ENCODE measurements around the gene RP9.

Gene RP9

GRCh38 chr7:33101906-33102305 is 7.3 kb downstream of the RP9 start:
- TF ChIP-seq FOXP2 (optimal IDR thresholded peaks at IDR 0.05; ENCODE audit: borderline replicate concordance, extremely low read depth, extremely low read length, insufficient read depth) = no peak
- TF ChIP-seq TAF1 (IDR thresholded peaks at IDR 0.05; ENCODE audit: borderline replicate concordance, insufficient read depth, low read length) = no peak

- TF ChIP-seq SIN3A (IDR thresholded peaks at IDR 0.05; ENCODE audit: borderline replicate concordance, insufficient read depth, low read length) = no peak
These were observed 8.4 kb downstream of the RP9 start for GRCh38 chr7:33100770-33101169.

- TF ChIP-seq SIN3A (IDR thresholded peaks at IDR 0.05; ENCODE audit: borderline replicate concordance, insufficient read depth, low read length) (no peak), POLR2AphosphoS5 (IDR thresholded peaks at IDR 0.05; ENCODE audit: low read depth, low read length) (no peak), TAF1 (IDR thresholded peaks at IDR 0.05; ENCODE audit: borderline replicate concordance, insufficient read depth, low read length) (no peak), REST (IDR thresholded peaks at IDR 0.05; ENCODE audit: insufficient read depth in 1 of 2, low read depth in 2 of 2, low read length in 2 of 2) (no peak), FOXP2 (optimal IDR thresholded peaks at IDR 0.05; ENCODE audit: borderline replicate concordance, extremely low read depth, extremely low read length, insufficient read depth) (no peak)
These were observed 9.9 kb downstream of the RP9 start for GRCh38 chr7:33099154-33099940.

- no peak for TF ChIP-seq FOXP2 (optimal IDR thresholded peaks at IDR 0.05; ENCODE audit: borderline replicate concordance, extremely low read depth, extremely low read length, insufficient read depth)
- 0 out of 2 replicates have a peak, but pooled peaks have one; percentile 14 for TF ChIP-seq POLR2AphosphoS5 (IDR thresholded peaks at IDR 0.05; ENCODE audit: low read depth, low read length)
- no peak for TF ChIP-seq REST (IDR thresholded peaks at IDR 0.05; ENCODE audit: insufficient read depth in 1 of 2, low read depth in 2 of 2, low read length in 2 of 2)
These were observed 15.9 kb downstream of the RP9 start for GRCh38 chr7:33093266-33093665.

GRCh38 chr7:33091641-33092191 is 17.5 kb downstream of the RP9 start:
- TF ChIP-seq SIN3A (IDR thresholded peaks at IDR 0.05; ENCODE audit: borderline replicate concordance, insufficient read depth, low read length) (no peak), REST (IDR thresholded peaks at IDR 0.05; ENCODE audit: insufficient read depth in 1 of 2, low read depth in 2 of 2, low read length in 2 of 2) (no peak), FOXP2 (optimal IDR thresholded peaks at IDR 0.05; ENCODE audit: borderline replicate concordance, extremely low read depth, extremely low read length, insufficient read depth) (no peak), TAF1 (IDR thresholded peaks at IDR 0.05; ENCODE audit: borderline replicate concordance, insufficient read depth, low read length) (no peak), POLR2AphosphoS5 (IDR thresholded peaks at IDR 0.05; ENCODE audit: low read depth, low read length) (no peak)

- TF ChIP-seq POLR2AphosphoS5 (IDR thresholded peaks at IDR 0.05; ENCODE audit: low read depth, low read length) (no peak), TAF1 (IDR thresholded peaks at IDR 0.05; ENCODE audit: borderline replicate concordance, insufficient read depth, low read length) (no peak)
These were observed 18.1 kb downstream of the RP9 start for GRCh38 chr7:33091111-33091531.

Data from PFSK-1 (cell line).